GM21619 (cell line): ENCODE measurements around the gene ANKEF1.
"Not testable (repeated sequence)": the region's sequence is repeated elsewhere in the genome, so short reads cannot be mapped to it uniquely, and the experiment has no call there.

ENCODE experiments used
- ATAC-seq: cut with Tn5 transposase; IDR thresholded peaks from one replicate; pipeline ENCODE4 v1.9.1; 2021; ENCODE audit not compliant: unreplicated experiment

Gene ANKEF1

DNA sequence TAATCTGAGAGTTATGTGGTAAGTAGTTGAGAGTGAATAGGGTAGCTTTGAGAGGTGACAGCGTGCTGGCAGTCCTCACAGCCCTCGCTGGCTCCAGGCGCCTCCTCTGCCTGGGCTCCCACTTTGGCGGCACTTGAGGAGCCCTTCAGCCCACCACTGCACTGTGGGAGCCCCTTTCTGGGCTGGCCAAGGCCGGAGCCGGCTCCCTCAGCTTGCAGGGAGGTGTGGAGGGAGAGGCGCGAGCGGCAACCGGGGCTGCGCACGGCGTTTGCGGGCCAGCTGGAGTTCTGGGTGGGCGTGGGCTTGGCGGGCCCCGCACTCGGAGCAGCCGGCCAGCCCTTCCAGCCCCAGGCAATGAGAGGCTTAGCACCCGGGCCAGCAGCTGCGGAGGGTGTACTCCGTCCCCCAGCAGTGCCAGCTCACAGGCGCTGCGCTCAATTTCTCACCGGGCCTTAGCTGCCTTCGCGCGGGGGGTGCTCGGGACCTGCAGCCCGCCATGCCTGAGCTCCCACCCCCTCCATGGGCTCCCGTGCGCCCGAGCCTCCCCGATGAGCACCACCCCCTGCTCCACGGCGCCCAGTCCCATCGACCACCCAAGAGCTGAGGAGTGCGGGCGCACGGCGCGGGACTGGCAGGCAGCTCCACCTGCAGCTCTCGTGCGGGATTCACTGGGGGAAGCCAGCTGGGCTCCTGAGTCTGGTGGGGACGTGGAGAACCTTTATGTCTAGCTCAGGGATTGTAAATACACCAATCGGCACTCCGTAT lies 3.2 kb upstream of the ANKEF1 start:
- ATAC-seq: not testable (repeated sequence)

DNA sequence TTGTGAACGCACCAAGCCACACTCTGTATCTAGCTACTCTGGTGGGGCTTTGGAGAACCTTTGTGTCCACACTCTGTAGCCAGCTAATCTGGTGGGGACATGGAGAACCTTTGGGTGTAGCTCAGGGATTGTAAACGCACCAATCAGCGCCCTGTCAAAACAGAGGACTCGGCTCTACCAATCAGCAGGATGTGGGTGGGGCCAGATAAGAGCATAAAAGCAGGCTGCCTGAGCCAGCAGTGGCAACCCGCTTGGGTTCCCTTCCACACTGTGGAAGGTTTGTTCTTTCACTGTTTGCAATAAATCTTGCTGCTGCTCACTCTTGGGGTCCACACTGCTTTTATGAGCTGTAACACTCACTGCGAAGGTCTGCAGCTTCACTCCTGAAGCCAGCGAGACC lies 2.5 kb upstream of the ANKEF1 start:
- not testable (repeated sequence) for ATAC-seq

DNA sequence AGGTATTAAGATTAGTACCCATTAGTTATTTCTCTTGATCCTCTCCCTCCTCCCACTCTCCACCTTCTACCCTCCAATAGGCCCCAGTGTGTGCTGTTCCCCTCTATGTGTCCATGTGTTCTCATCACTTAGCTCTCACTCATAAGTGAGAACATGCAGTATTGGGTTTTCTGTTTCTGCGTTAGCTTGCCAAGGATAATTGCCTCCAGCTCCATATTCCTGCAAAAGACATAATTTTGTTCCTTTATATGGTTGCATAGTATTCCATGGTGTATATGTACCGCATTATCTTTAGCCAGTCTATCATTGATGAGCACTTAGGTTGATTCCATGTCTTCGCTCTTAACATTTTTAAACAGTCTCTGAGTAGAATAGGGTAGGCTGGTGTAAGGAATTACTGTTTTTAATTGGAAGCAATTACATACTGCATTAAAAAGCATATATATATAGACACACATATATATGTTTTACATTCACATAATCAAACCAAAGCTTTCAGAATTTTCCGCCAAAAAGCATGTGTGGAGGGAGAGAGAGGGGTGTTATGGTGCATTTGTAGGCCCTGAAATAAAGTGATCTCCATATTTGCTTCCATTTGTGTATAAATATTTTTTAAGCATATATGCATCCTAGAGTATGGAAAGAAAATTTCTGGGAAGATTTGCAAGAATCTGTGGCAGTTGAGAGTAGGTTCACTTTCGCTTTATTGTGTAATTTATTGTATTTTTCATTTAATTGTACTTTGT lies 709 bp upstream of the ANKEF1 start:
- ATAC-seq: no peak

GRCh38 chr20:10036321-10036720 lies 1.5 kb downstream of the ANKEF1 start:
- ATAC-seq: not testable (repeated sequence)

GRCh38 chr20:10040070-10040975 lies 5.5 kb downstream of the ANKEF1 start:
- no peak for ATAC-seq

- ATAC-seq: no peak
Observed at GRCh38 chr20:10042086-10042485, 7.3 kb downstream of the ANKEF1 start.

DNA sequence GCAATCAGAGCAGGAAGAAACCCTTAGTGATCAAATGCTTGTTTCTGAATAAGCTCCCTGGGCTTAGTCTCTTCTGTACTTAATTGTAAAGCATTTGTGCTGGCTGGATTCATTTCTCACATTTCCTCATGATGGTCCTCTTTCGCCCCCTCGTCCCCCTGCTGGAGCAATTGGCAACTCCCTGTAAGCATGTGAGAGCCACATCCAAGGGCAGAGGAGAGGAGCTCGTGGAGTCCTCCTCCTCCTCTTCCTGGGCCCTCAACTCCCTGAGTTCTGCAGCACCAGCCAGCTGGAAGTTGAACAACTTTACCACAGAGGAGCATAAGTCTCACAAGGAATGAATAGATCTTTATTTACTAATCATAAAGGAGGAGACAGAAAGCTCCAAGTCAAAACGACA lies 12.6 kb downstream of the ANKEF1 start:
- ATAC-seq: no peak

DNA sequence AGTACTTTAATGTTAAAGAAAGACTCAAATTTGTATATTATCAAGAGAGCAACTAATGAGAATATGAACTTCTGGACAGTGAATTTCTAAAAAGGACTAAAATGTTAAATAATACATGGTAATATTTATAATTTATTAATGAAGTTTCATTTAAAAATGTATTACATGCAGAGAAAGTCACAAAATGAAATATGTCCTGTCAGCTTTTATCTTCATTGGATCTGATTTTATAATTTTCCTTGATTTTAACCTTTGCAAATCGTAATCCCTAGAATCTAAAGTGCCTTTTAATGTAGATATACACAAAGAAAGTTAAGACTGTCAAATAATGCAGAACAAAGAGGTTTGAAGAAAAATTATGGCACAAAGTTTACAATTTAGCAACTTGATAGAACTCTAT lies 16.4 kb downstream of the ANKEF1 start:
- no peak for ATAC-seq

DNA sequence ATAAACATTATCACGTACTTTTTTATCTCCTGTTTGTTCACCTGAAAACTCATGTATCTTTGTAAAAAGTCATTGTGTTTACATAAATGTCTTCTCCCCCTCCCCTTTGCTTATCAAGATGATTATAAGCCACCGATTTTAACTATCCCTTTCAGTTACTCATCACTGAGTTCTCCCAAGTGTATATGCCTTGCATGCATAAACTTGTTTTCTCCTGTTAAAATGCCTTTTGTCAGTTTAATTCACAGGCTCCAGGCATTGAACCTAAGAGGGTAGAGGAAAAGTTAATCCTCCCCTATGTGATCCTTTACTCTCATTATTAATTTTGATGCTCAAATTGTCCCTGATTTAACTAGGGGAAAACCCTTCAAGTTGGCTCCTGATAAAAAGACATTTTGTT lies 24.2 kb downstream of the ANKEF1 start:
- no peak for ATAC-seq

DNA sequence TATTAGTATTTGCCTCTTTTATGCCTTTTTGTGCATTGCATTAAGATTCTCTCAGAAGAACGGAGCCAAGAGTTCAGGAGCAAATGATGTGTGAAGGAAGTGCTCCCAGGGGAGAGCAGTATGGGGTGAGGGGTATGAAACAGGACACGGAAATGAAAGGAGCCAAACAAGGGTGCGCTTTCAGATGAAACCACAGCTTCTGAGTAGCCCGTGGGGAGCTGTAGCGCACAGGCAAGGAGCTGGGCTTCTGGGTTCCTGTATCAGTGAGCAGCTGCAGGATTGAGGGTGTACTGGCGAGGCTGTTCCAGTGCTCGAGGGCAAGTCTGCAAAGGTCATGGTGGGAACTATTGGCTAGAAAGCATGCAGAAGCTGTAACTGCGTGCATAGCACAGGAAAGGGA lies 25.4 kb downstream of the ANKEF1 start:
- ATAC-seq: peak; percentile 83

DNA sequence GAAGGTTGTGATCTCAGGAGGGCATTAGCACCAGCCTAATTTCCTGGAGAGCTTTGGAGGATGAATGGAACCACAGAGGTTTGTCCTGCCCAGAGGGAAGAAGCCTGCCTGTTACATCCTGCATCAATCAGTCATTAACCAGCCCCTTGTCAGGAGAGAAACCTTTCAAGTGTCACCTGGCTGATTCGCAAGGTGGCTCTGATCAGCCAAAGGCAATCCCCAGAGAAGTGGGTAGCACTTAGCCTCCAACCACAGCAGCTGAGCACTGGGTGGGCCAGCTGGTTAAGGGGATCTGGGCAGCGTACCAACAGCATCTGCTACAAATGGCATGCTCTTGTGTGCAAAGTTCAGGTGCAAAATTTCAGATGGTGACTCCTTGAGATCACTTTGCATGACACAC lies 26.9 kb downstream of the ANKEF1 start:
- ATAC-seq: no peak

GRCh38 chr20:10063482-10063881 lies 28.7 kb downstream of the ANKEF1 start:
- ATAC-seq: no peak

GRCh38 chr20:10064611-10065010 lies 29.8 kb downstream of the ANKEF1 start:
- no peak for ATAC-seq

GRCh38 chr20:10065154-10065833 lies 30.5 kb downstream of the ANKEF1 start:
- no peak for ATAC-seq

GRCh38 chr20:10067321-10067720 lies 32.5 kb downstream of the ANKEF1 start:
- no peak for ATAC-seq

- peak; percentile 72 for ATAC-seq
Observed at GRCh38 chr20:10074513-10074912, 39.7 kb downstream of the ANKEF1 start.

- no peak for ATAC-seq
Observed at GRCh38 chr20:10075606-10076005, 40.8 kb downstream of the ANKEF1 start.

DNA sequence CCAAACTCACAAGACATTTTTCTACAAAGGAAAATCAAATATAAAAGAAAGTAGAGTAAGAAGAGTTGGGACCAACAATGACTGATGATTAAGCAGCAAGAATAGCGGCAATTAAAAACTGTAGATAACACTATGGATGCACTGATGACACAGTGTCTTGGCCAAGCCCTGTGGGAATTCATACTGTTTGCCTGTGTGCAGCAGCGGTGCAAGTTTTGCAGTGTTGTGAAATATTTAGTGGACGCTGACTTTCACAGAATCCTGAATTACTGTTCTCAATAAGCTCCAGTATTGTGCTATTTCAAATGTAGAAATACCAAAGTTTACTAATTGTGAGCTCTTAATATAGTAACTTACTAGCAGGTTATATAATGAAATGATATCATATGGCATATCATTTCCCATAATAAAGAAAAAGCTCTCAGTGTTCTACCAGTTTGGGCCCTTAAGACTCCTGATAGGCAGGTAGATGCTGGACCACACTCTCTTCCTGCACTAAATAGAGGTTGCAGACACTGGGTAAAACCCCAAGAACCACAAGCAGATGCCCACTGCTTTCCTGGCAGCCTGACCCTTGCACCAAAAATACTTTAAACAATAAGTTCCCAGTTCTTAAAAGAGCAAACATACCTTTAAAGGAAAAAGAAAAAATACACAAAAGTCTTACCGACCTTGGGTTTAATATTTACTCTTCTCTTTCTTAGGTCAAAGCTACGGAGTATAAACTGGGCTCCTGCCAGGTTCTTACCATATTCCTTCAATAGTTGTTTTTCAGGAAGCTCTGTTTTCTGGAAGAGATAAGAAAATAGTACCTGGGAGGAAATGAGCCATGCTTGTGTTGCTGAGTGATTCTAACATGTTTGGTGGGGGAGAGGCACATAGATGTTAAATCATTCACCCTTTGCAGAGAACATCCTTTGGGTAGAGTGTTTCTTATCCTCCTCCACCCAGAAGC lies 41.6 kb downstream of the ANKEF1 start:
- ATAC-seq: no peak

- ATAC-seq: no peak
Observed at GRCh38 chr20:10077081-10077471, 42.3 kb downstream of the ANKEF1 start.

DNA sequence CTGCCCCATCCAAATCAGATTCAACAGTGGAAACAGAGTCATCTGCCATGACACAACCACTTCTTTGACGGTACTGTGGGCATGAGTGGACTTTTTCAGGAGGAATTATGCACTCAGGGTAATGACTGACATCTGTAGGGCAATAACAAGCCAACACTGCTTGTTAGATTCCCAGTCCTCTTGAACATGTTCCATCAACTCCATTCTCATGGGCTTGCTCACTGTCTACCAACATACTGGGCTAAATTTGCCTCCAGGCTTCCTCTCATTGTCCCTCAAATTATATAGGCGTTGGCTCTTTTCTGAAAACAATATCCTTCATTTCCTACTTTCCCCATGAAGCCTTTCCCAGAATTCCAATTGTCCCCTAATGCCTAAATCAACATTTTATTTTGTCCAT lies 43.1 kb downstream of the ANKEF1 start:
- ATAC-seq: no peak
